GM21737 (cell line): ENCODE data around the gene ZNF431.
"Not testable (repeated sequence)": the region's sequence is repeated elsewhere in the genome, so short reads cannot be mapped to it uniquely, and the experiment has no call there.

Experiments
- ATAC-seq: cut with Tn5 transposase; IDR thresholded peaks from one replicate; pipeline ENCODE4 v1.9.1; 2021; ENCODE audit warnings: mild to moderate bottlenecking, moderate library complexity; ENCODE audit not compliant: unreplicated experiment

Gene ZNF431

GRCh38 chr19:21141787-21142464 lies at the start of gene ZNF431:
Gene ZNF431, plus strand, starts transcription at chr19:21142040. Its CDS starts 144 bp downstream, at chr19:21142184.
- ATAC-seq: peak; percentile 98

DNA sequence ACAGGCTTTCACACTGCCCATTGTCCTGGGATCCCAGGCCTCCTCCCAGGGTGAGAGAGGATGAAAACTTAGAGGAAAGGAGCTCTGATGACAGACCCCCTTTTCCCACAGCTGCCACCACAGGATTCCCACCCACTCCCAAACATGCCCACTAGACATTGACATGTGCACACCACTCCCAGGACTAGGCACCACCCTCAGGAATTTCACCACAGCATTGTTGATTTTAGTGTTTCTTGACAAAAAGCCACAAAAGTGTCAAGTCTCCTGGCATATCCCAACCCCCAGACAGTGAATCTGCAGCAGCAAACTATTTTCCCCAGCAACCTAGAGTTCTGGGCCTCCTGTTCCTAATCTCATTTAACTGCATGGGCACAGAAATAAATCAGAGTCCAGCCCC lies 49.7 kb upstream of the ZNF431 start:
- no peak for ATAC-seq

GRCh38 chr19:21094347-21095025 lies 47.4 kb upstream of the ZNF431 start:
- no peak for ATAC-seq

GRCh38 chr19:21098291-21098690 lies 43.5 kb upstream of the ZNF431 start:
- no peak for ATAC-seq

DNA sequence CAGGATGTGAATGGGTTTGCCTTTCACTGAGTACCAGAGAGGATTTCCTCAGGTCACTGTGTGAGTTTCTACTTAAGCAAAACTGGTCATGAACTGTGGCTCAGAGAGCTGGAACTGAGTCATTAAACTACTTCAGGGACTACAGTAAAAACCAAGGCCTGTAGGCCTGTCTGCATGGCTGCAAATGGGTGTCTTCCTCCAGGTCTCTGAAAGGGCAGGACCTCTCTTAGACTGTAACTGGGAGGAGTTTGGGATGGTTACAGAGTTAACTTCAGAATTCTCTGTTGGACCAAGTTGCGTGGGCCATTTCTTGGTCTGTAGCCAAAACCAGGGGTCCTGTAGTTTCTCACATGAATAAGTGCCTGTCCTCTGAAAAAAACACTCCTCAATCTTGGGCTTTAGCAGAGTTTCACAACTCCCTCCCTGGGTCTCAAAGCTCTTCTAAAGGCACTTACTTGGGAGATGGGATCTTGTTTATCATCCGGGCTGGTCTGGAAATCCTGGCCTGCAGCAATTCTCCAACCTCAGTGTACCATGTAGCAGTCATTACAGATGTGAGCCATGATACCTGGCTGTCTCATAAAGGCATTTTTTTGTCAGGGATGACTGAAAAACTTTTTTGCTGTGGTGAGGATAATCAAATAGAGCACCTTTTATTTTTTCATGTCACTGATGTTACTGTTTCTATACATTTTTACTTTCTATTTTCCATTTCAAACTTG lies 40.2 kb upstream of the ZNF431 start:
- no peak for ATAC-seq

- no peak for ATAC-seq
These were observed 32.7 kb upstream of the ZNF431 start for GRCh38 chr19:21109116-21109515.

DNA sequence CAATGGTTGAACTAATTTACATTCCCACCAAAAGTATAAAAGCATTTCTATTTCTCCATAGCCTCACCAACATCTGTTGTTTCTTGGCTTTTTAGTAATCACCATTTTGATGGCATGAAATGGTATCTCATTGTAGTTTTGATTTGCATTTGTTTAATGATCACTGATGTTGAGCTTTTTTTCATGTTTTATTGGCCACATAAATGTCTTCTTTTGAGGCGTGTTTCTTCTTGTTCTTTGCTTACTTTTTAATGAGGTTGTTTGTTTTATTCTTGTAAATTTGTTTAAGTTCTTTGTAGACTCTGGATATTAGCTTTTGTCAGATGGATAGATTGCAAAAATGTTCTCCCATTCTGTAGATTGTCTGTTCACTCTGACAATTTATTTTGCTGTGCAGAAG lies 31.7 kb upstream of the ZNF431 start:
- ATAC-seq: no peak

GRCh38 chr19:21115430-21115829 lies 26.4 kb upstream of the ZNF431 start:
- no peak for ATAC-seq

DNA sequence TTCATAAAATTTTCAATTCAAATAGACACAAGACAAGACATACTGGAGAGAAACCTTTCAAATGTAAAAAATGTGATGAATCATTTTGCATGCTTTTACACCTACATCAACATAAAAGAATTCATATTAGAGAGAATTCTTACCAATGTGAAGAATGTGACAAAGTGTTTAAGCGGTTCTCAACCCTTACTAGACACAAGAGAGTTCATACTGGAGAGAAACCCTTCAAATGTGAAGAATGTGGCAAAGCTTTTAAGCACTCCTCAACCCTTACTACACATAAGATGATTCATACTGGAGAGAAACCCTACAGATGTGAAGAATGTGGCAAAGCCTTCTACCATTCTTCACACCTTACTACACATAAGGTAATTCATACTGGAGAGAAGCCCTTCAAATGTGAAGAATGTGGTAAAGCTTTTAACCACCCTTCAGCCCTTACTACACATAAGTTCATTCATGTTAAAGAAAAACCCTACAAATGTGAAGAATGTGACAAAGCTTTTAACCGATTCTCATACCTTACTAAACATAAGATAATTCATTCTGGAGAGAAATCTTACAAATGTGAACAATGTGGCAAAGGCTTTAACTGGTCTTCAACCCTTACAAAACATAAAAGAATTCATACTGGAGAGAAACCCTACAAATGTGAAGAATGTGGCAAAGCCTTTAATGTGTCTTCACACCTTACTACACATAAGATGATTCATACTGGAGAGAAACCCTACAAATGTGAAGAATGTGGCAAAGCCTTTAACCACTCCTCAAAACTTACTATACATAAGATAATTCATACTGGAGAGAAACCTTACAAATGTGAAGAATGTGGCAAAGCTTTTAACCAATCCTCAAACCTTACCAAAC lies 24.6 kb upstream of the ZNF431 start:
- ATAC-seq: no peak

- ATAC-seq: no peak
These were observed 15.8 kb upstream of the ZNF431 start for GRCh38 chr19:21126078-21126477.

DNA sequence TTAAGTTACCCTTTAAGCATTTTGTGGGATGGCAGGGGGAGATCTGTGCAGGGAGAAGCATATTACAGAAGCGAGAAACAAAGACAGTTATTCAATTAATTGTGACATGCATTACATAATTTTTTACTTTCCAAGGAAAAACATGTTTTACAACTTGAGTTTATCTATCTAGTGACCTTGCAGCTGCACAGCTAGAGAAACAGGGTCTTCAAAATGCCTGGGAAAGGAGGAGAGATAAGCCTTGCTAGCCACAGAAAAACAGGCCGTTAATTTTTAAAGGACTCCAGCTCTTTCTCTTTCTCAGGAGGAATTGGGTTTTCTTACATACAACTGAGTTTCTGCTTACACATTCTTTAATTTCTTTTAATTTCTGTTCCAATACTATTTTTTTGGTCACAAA lies 14.8 kb upstream of the ZNF431 start:
- ATAC-seq: no peak

DNA sequence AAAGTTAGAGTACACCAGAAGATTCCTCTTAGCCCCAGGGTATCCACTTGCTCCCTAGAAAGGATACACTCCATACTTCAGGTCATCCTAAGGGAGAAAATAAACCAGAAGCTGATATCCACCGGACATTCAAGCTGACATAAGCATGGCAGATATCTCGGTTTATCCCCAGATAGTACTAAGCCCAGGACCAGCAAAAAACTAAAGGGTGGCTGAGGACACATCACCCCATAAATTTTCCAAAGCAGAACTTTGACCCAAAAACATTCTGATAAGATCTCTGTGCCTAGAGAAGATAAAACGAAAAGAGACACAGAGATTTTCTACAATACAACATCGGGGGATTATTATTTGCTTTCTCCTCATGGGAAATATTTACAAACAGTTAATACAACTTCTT lies 13.9 kb upstream of the ZNF431 start:
- no peak for ATAC-seq

- no peak for ATAC-seq
These were observed 12.7 kb upstream of the ZNF431 start for GRCh38 chr19:21128901-21129698.

DNA sequence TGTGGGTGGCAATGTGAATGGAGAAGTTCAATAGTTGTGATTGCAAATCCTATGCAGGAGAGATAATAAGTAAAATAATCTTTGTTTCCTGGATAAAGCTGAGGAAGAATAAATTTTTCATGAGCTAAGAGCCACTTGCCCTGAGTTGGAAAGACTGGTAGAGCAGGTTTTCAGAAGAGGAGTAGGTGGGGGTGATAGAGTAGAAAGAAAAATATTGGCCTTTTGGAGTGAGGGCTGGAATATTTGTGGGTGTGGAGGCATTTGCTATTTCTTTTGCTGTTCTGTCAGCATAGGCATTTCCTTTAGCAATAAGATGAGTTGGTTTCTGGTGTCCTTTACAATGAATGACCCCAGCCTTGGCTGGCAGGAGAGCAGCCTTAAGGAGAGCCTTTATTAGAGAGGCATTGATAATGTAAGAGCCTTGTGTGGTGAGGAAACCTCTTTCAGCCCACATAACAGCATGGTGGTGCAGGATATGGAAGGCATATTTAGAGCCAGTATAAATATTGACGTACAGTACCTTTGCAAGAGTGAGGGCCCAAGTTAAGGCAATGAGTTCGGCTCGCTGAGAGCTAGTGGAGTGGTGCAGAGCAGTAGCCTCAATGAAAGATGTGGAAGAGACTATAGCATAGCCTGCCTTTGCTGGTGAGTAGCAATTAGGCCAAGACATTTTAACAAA lies 11.6 kb upstream of the ZNF431 start:
- no peak for ATAC-seq

- no peak for ATAC-seq
These were observed 8.2 kb upstream of the ZNF431 start for GRCh38 chr19:21133633-21134032.

DNA sequence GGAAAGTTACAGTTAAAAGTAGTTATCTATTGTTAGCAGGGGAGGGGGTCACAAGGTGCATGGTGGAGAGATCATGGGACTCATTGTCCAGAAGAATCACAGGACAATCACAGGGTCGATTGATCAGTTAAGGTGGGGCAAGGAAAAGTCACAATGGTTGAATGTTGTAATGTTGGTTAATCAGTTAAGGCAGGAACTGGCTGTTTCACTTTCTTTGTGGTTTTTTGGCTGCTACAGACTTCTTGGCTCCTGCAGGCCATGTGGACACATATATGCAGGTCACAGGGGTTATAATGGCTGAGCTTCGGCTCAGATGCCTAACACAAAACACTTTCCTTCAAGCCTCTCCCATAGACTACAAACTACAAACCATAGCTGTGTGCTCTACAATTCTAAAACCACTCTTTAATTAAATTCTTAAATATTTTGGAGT lies 6.9 kb upstream of the ZNF431 start:
- no peak for ATAC-seq

DNA sequence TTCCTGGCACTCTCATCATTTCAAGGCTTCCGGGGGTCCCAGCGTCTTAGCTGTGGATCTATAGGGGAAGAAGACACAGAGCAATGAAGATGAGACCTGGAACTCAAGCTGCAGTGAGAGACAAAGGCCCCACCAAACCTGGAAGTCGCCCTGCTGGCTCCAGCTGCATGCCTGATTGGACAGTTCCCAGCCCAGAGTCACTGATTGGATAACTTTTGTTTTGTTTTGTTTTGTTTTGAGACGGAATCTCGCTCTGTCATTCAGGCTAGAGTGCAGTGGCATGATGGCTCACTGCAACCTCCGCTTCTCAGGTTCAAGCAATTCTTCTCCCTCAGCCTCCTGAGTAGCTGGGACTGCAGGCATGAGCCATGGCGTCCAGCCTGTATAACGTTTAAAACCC lies 6.4 kb upstream of the ZNF431 start:
- no peak for ATAC-seq

DNA sequence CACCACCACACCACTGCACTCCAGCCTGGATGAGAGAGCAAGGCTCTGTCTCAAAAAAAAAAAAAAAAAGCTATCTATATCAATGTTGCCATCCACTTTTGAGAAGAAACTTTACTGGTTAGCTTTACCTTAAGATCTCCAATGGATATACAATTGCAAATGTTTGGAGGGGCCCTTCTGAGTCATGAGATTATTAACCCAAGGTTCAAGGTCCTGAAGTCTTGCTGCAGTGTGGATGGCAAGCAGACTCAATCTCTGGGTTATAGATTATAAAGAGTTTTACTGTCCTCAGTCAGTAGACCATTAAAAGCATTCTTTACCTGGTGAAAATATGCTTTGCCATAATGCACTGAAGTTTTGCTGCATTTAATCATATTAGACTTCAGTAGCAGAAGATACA lies 3.7 kb upstream of the ZNF431 start:
- no peak for ATAC-seq

GRCh38 chr19:21141006-21141405 lies 834 bp upstream of the ZNF431 start:
- not testable (repeated sequence) for ATAC-seq

DNA sequence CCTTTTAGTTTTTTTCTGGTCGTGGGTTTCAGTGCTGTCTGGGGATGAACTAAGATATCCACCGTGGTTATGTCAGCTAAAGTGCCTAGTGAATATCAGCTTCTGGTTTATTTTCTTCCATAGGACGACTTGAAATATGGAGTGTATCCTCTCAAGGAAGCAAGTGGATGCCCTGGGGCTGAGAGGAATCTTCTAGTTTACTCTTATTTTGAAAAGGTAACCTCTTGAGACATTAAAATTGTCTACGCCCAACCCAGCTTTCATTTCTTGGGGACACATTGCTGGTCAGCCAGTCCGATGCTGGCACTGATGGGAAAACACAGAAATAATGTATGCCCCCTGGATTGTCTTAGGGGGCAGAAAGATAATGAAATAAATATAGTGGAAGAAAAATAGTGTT lies 1.6 kb downstream of the ZNF431 start:
- no peak for ATAC-seq
